Ovary (tissue), 9 donors: ENCODE data around the gene OSTF1. TPM values are rescaled to one million over a fixed set of nuclear protein-coding genes. Genes with fewer than 3 reads are reported as not detected.

ENCODE experiments used
- DNase-seq, 5 donors: peaks; one replicate each; pipeline ENCODE4 v3.0.0-alpha.2; 2019 to 2020
- H3K27ac ChIP-seq, 2 donors: fragments of 200-600 bp; one replicate each; pipeline versions ENCODE4 v1.5.1 to v1.8.0; 2019 to 2022
- H3K27me3 ChIP-seq: fragments of 200-600 bp; one replicate; pipeline ENCODE4 v1.8.0; 2022
- H3K36me3 ChIP-seq: fragments of 200-600 bp; sonication (generic); one replicate; pipeline ENCODE4 v1.5.1; 2019
- H3K4me1 ChIP-seq: one replicate; pipeline ENCODE4 v1.8.1; 2013; ENCODE audit warnings: mild to moderate bottlenecking, moderate library complexity; ENCODE audit not compliant: insufficient read depth
- H3K4me3 ChIP-seq: fragments of 200-600 bp; sonication (generic); one replicate; pipeline ENCODE4 v1.5.1; 2017
- H3K9me3 ChIP-seq, 2 donors: fragments of 200-600 bp in 1 of 2; sonication (generic) in 1 of 2; one replicate each; pipeline versions ENCODE4 v1.5.1 to v1.8.1; 2013 to 2019; ENCODE audit warnings: mild to moderate bottlenecking in 1 of 2, moderate library complexity in 1 of 2
- CTCF ChIP-seq, 3 donors: fragments of 450-650 bp in 2 of 3; fragments of 200-600 bp in 1 of 3; IDR thresholded peaks; one replicate each; pipeline versions ENCODE4 v1.5.1 to v1.8.0; 2016 to 2022; ENCODE audit warnings: antibody characterized with exemption in 3 of 3, mild to moderate bottlenecking in 1 of 3
- EP300 ChIP-seq: sonication (generic); formaldehyde crosslinking; IDR thresholded peaks from one replicate; pipeline ENCODE4 v1.6.1; 2017; ENCODE audit warnings: antibody characterized with exemption
- POLR2A ChIP-seq: fragments of 450-650 bp; IDR thresholded peaks from one replicate; pipeline ENCODE4 v1.6.1; 2017; ENCODE audit warnings: antibody characterized with exemption, mild to moderate bottlenecking, moderate library complexity
- WGBS, 3 donors: extraction: QIAGEN DNeasy Blood & Tissue Kit in 1 of 3; methylation state at CpG; one replicate each; pipeline versions ENCODE4 v1.1.5 to v1.1.7; 2013 to 2017; 5-methylcytosine and 5-hydroxymethylcytosine counted together
- intact Hi-C, 4 donors: fragments of 100-400 bp; cut with DNase I; formaldehyde crosslinking; loops; one replicate each; pipeline versions ENCODE4 v1.11.0 to v1.15.1; 2022 to 2023
- polyA plus RNA-seq, 2 donors: library from polyadenylated mRNA; stranded (reverse); fragments of 200-250 nt in 1 of 2; fragments of 350-450 nt in 1 of 2; fragmentation: Illumina TruSeq in 1 of 2; extraction: RNeasy Lipid Tissue Mini Kit (QIAGEN cat#74804) in 1 of 2; gene quantifications; one replicate each; pipeline ENCODE4 v1.2.3, GENCODE V29; 2013 to 2014
- small RNA-seq: library from RNA; depleted of rRNA; stranded (forward); fragments of <200 nt; gene quantifications from one replicate; pipeline ENCODE3, GENCODE V24; 2016
- total RNA-seq, 7 donors: library from RNA; depleted of rRNA in 2 of 7; stranded (reverse); fragments of >200 nt in 2 of 7; fragmentation: NEBNext Ultra II Directional in 3 of 7; extraction: Animal tissue kit (Norgen Biotek cat#: 25700) in 3 of 7; gene quantifications; one replicate each; pipeline versions ENCODE4 v1.1.0 to v1.2.4, GENCODE V29; 2016 to 2023
- donor health status: DM: no; HTN: no; CAD: no; lungs with moderate emphysema.
- donor health status: DM: no; HTN: no; CAD: no.
- donor health status: Bipolar disorder and iron deficiency.
- donor health status: DM: yes; HTN: yes; CAD: no.
- donor health status: DM: no; HTN: no; CAD: no.
- donor health status: DM: yes; HTN: yes; CAD: no.

Gene OSTF1
- total and polyA plus RNA-seq, 9 donors, result 15.1 to 46.9 (median 20.0) TPM

DNA sequence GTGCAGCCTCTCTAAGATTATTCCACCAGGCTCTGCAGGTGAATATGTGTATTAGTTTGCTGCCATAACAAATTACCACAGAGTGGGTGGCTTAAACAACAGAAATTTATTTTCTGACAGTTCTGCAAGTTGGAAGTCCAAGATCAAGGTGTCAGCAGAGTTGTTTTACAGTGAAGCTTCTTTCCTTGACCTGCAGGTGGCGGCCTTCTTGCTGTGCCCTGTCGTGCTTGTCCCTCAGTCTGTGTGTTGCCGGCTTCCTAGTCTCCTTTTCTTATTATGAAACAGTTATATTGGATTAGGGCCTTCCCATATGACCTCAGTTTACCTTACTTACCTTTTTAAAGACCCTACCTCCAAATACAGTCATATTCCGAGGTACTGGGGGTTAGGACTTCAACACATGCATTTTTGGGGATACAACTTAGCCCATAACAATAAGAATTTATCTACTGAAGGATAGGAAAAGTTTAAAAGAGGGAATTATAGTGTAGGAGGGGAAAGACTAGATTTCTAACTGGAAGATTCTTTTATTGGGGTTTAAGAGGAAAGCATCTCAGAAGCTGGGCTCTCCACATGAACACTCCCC, 97.4 kb downstream of the OSTF1 start:
- Histone ChIP-seq H3K4me1 (no peaks in the 10 kb centered on the region), H3K9me3 (no peaks in the 10 kb centered on the region), H3K27ac (no peak overlapping the region), H3K27me3 (no peaks in the 10 kb centered on the region), H3K4me3 (no peak overlapping the region), H3K36me3 (no peaks in the 10 kb centered on the region)
- no peak for DNase-seq
- TF ChIP-seq CTCF (IDR thresholded peaks at IDR 0.05) (no peak), POLR2A (no peak), EP300 (no peak)
- WGBS, 3 donors, result 54 to 70% (median 63%) methylated on average over 4 of the region's 4 CpGs
- intact Hi-C loops, result no loop called here

GRCh38 chr9:75186767-75187380, 98.6 kb downstream of the OSTF1 start:
- no peaks in the 10 kb centered on the region for H3K27me3 ChIP-seq
- H3K4me1 ChIP-seq, result no peaks in the 10 kb centered on the region
- DNase-seq, result no peak
- intact Hi-C loops, result no loop called here
- no peaks in the 10 kb centered on the region for H3K36me3 ChIP-seq
- no peak overlapping the region for H3K27ac ChIP-seq
- no peaks in the 10 kb centered on the region for H3K9me3 ChIP-seq
- H3K4me3 ChIP-seq, result no peak overlapping the region
- WGBS, 3 donors, result 26 to 33% (median 31%) methylated on average over 4 of the region's 4 CpGs
- TF ChIP-seq EP300 (no peak), CTCF (IDR thresholded peaks at IDR 0.05) (peak; percentile 54 to 56 (median 55))

DNA sequence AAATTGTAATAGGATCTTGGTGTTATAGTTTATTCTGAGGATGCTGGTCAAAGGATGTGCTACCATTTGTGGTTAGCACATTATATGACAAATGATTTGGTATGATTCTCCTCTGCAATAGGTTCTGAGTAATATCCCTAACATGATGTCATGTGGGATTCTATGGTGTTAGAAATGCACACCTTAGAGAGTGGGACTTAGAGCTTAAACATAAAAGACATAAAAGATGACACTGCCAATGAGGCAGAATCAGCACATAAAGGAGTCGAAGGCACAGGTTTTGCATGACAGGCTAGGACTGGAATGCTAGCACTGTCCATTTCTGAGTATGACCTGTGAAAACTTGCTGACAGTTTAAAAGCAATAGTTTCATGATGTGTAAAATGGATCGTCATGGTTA, 100.4 kb downstream of the OSTF1 start:
- intact Hi-C loops, result no loop called here
- no peak for DNase-seq
- no peak for TF ChIP-seq POLR2A
- no peak for TF ChIP-seq CTCF (IDR thresholded peaks at IDR 0.05)
- no peak for TF ChIP-seq EP300
- Histone ChIP-seq H3K9me3 (no peaks in the 10 kb centered on the region), H3K4me3 (no peak overlapping the region), H3K27ac (no peak overlapping the region), H3K4me1 (no peaks in the 10 kb centered on the region), H3K36me3 (no peaks in the 10 kb centered on the region), H3K27me3 (no peaks in the 10 kb centered on the region)
- WGBS, 3 donors, result 89 to 95% (median 91%) methylated on average over 2 of the region's 2 CpGs

DNA sequence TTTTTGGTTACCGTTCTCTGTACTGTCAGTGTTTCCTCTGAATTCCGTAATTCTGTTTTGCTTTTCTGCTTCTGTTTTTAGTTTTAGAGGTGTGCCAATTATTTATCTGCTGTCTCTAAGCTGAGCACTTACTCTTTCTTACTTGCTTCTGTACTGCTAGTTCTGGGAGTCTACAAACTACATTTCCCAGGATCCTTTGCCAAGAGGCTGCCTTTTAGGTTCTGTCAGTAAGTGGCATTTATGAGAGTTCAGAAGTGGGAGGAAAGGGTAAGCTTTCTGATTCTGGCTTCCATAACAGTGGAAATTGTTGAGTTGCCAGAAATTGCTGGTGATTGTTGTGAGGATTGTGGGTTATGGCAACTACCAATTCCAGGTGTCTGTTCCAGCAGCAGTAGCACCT, 102.4 kb downstream of the OSTF1 start:
- H3K27me3 ChIP-seq, result no peaks in the 10 kb centered on the region
- no peak for TF ChIP-seq EP300
- TF ChIP-seq POLR2A, result no peak
- no peak for TF ChIP-seq CTCF (IDR thresholded peaks at IDR 0.05)
- DNase-seq, result no peak

More for the DNA sequence above, 102.4 kb downstream of the OSTF1 start:
- H3K4me1 ChIP-seq, result no peaks in the 10 kb centered on the region
- intact Hi-C loops, result loop anchor here in 1 of 4 donors (10.0 kb wide), 1 partner anchor 674 kb away; no protein-coding TSS in a partner anchor
- WGBS, 3 donors, result 52 to 64% (median 64%) methylated on average over 2 of the region's 2 CpGs
- H3K4me3 ChIP-seq, result no peak overlapping the region
- no peak overlapping the region for H3K27ac ChIP-seq
- no peaks in the 10 kb centered on the region for H3K36me3 ChIP-seq
- H3K9me3 ChIP-seq, result no peaks in the 10 kb centered on the region

Small RNAs within 50 kb of the gene (small RNA-seq; reads per million reads assigned to genes)
- not detected for gene RF00019

Other genes starting within 250 kb of the OSTF1 start
- under 1 TPM; 0.11 to 0.69 (median 0.32) TPM for gene TRPM6, start 200.6 kb upstream of the OSTF1 start, total RNA-seq
- under 1 TPM; 0.06 to 0.18 TPM for gene TRPM6, start 200.6 kb upstream of the OSTF1 start, polyA plus RNA-seq
- 1 to 10 TPM; 2.9 to 4.9 (median 3.9) TPM for gene C9orf40, start 135.6 kb upstream of the OSTF1 start, total RNA-seq
- gene C9orf40, start 135.6 kb upstream of the OSTF1 start, polyA plus RNA-seq, result 1 to 10 TPM; 2.1 to 5.0 TPM
- gene CARNMT1, start 60.2 kb upstream of the OSTF1 start, total RNA-seq, result 10 to 100 TPM; 10.5 to 21.9 (median 17.1) TPM
- 1 to 10 TPM; 3.7 to 9.5 TPM for gene CARNMT1, start 60.2 kb upstream of the OSTF1 start, polyA plus RNA-seq
- gene NMRK1, start 359 bp upstream of the OSTF1 start, total RNA-seq, result 10 to 100 TPM; 14.6 to 40.0 (median 22.5) TPM
- 10 to 100 TPM; 31.9 to 33.4 TPM for gene NMRK1, start 359 bp upstream of the OSTF1 start, polyA plus RNA-seq